ENCODE results near the gene SH2D3C. TPM values are rescaled to one million over a fixed set of nuclear protein-coding genes. Genes with fewer than 3 reads are reported as not detected.

SH2D3C gene
- total RNA-seq, 4 donors from 2014 or later, result 2.6 to 10.1 (median 3.9) TPM

GRCh38 chr9:127809540-127810377, 31.3 kb upstream of the SH2D3C start:
- DNase-seq, result peak; percentile 77
- Histone ChIP-seq H3K4me1 (peaks cover 5 to 11% (median 7%) of the 10 kb centered on the region in 4 donors), H3K36me3 (peaks cover 0 to 20% (median 4%) of the 10 kb centered on the region in 4 donors), H3K27me3 (no peaks in the 10 kb centered on the region), H3K9me3 (no peaks in the 10 kb centered on the region), H3K4me3 (peak overlapping the region in 1 of 4 donors; percentile 10), H3K27ac (peak overlapping the region; percentile 36 to 54 (median 46))
- no peak for TF ChIP-seq POLR2A (IDR thresholded peaks at IDR 0.05)
- peak in 1 of 5 experiments; percentile 22 for TF ChIP-seq CTCF (IDR thresholded peaks at IDR 0.05)
- 71% methylated on average over 13 of the region's 57 CpGs; no CpG with 5 or more reads in 1 of the 2 donors for WGBS, 2 donors (ENCODE audit: low coverage in 1 of 2)
- intact Hi-C loops (cut with DNase I; ENCODE audit: low total_unique reads), result no loop called here
- in situ Hi-C loops (cut with MboI; ENCODE audit: low pct_ligation_motif_present in 1 of 4, low pct_unique_long_range_greater_than_20kb in 1 of 4, low sequenced_read_pairs in 3 of 4), result no loop called here

GRCh38 chr9:127809002-127809539, 30.6 kb upstream of the SH2D3C start:
- DNase-seq, result no peak
- peak overlapping the region in 1 of 4 donors; percentile 10 for H3K4me3 ChIP-seq
- H3K4me1 ChIP-seq, result peaks cover 8 to 18% (median 14%) of the 10 kb centered on the region in 4 donors
- in situ Hi-C loops (cut with MboI; ENCODE audit: low pct_ligation_motif_present in 1 of 4, low pct_unique_long_range_greater_than_20kb in 1 of 4, low sequenced_read_pairs in 3 of 4) (no loop called here), intact Hi-C loops (cut with DNase I; ENCODE audit: low total_unique reads) (no loop called here)
- H3K27me3 ChIP-seq, result no peaks in the 10 kb centered on the region
- H3K36me3 ChIP-seq, result peaks cover 0 to 18% (median 4%) of the 10 kb centered on the region in 4 donors
- TF ChIP-seq POLR2AphosphoS5 (IDR thresholded peaks at IDR 0.05) (no peak), POLR2A (IDR thresholded peaks at IDR 0.05) (no peak), EP300 (IDR thresholded peaks at IDR 0.05; ENCODE audit: low read depth) (no peak), CTCF (IDR thresholded peaks at IDR 0.05) (no peak)
- 60 to 78% methylated on average over 1 to 9 of the region's 9 CpGs for WGBS, 2 donors (ENCODE audit: low coverage in 1 of 2)
- H3K27ac ChIP-seq, result peak overlapping the region in 2 of 4 donors; percentile 33 to 36
- no peaks in the 10 kb centered on the region for H3K9me3 ChIP-seq

- DNase-seq, result no peak
- TF ChIP-seq POLR2A (IDR thresholded peaks at IDR 0.05) (no peak), CTCF (IDR thresholded peaks at IDR 0.05) (no peak), EP300 (IDR thresholded peaks at IDR 0.05; ENCODE audit: low read depth) (no peak), POLR2AphosphoS5 (IDR thresholded peaks at IDR 0.05) (no peak)
- Histone ChIP-seq H3K27me3 (no peaks in the 10 kb centered on the region), H3K9me3 (no peaks in the 10 kb centered on the region), H3K4me1 (peaks cover 14 to 24% (median 20%) of the 10 kb centered on the region in 4 donors), H3K27ac (no peak overlapping the region), H3K36me3 (peaks cover 0 to 12% (median 3%) of the 10 kb centered on the region in 4 donors), H3K4me3 (no peak overlapping the region)
- WGBS, 2 donors (ENCODE audit: low coverage in 1 of 2), result 92 to 94% methylated on average over 3 to 15 of the region's 17 CpGs
- intact Hi-C loops (cut with DNase I; ENCODE audit: low total_unique reads) (no loop called here), in situ Hi-C loops (cut with MboI; ENCODE audit: low pct_ligation_motif_present in 1 of 4, low pct_unique_long_range_greater_than_20kb in 1 of 4, low sequenced_read_pairs in 3 of 4) (no loop called here)
These were observed 30.0 kb upstream of the SH2D3C start for GRCh38 chr9:127808347-127809001.

- Histone ChIP-seq H3K4me1 (peaks cover 21 to 34% (median 31%) of the 10 kb centered on the region in 4 donors), H3K36me3 (peaks cover 0 to 4% (median 0%) of the 10 kb centered on the region in 4 donors), H3K27ac (no peak overlapping the region), H3K27me3 (no peaks in the 10 kb centered on the region), H3K4me3 (no peak overlapping the region), H3K9me3 (no peaks in the 10 kb centered on the region)
- TF ChIP-seq EP300 (IDR thresholded peaks at IDR 0.05; ENCODE audit: low read depth) (no peak), POLR2A (IDR thresholded peaks at IDR 0.05) (no peak), CTCF (IDR thresholded peaks at IDR 0.05) (no peak), POLR2AphosphoS5 (IDR thresholded peaks at IDR 0.05) (no peak)
- 82 to 94% methylated on average over 2 to 14 of the region's 14 CpGs for WGBS, 2 donors (ENCODE audit: low coverage in 1 of 2)
- intact Hi-C loops (cut with DNase I; ENCODE audit: low total_unique reads), result no loop called here
- in situ Hi-C loops (cut with MboI; ENCODE audit: low pct_ligation_motif_present in 1 of 4, low pct_unique_long_range_greater_than_20kb in 1 of 4, low sequenced_read_pairs in 3 of 4), result no loop called here
- no peak for DNase-seq
These were observed 28.4 kb upstream of the SH2D3C start for GRCh38 chr9:127806871-127807270.

Data from transverse colon (tissue), 4 donors.